ENCODE measurements around the gene CIC. TPM values are rescaled to one million over a fixed set of nuclear protein-coding genes. Genes with fewer than 3 reads are reported as not detected.
A peak's percentile ranks its signal among the peaks of the same experiment; 100 is the strongest.

The CIC gene
- total and polyA plus RNA-seq, 10 of the 15 experiments (the other 5 are each of a cell fraction or from before 2014, with no cell fraction given): 0.18 to 50.6 (median 7.1) TPM

GRCh38 chr19:42326969-42327368 is 57.9 kb downstream of the CIC start:
- H3K27ac ChIP-seq (ENCODE audit: control insufficient read depth, insufficient read depth): no peak overlapping the region
- no peak overlapping the region for H2AFZ ChIP-seq (ENCODE audit: control insufficient read depth, low read depth, low read length)
- H3K4me1 ChIP-seq (ENCODE audit: control insufficient read depth, insufficient read depth, low read length): peaks cover 7% of the 10 kb centered on the region
- no peak overlapping the region for H3K9ac ChIP-seq (ENCODE audit: control insufficient read depth, insufficient read depth, low read length)
- peaks cover 3 to 4% of the 10 kb centered on the region in 2 experiments; a peak in 2 of 4 replicates for H3K27me3 ChIP-seq (replicated peaks in 1 of 2; ENCODE audit: control insufficient read depth in 2 of 2, insufficient read depth in 2 of 2, low read length in 1 of 2)
- peak overlapping the region; percentile 93; the same call in 1 of the 2 replicates for H3K4me3 ChIP-seq
- ChIA-PET SMC1A (ENCODE audit: uncharacterized antibody, unreplicated experiment) (interaction anchor here (1.5 kb wide), 1 partner anchor 32 kb away, joined by 3 read pairs; no protein-coding TSS in a partner anchor), RAD21 (ENCODE audit: unreplicated experiment) (no interaction called here), CTCF (interaction anchor here (0.7 to 2.9 kb wide), 4 partner anchors 14 to 203 kb away, joined by 3 to 11 read pairs (median 5); no protein-coding TSS in a partner anchor), POLR2A (interaction anchor here (1.0 kb wide), 1 partner anchor 251 kb away, joined by 3 read pairs; the partner anchor contains the start of gene ZNF574)
- no peaks in the 10 kb centered on the region for H4K20me1 ChIP-seq (ENCODE audit: control insufficient read depth, insufficient read depth)
- H3K36me3 ChIP-seq (ENCODE audit: control insufficient read depth in 2 of 2, insufficient read depth in 2 of 2, low read length in 1 of 2): no peaks in the 10 kb centered on the region
- peaks cover 13% of the 10 kb centered on the region for H3K79me2 ChIP-seq (ENCODE audit: control insufficient read depth, insufficient read depth, low read length)
- DNase-seq (ENCODE audit: low read depth, low spot score) (no peak), ATAC-seq (no peak), FAIRE-seq (no peak)
- H3K9me3 ChIP-seq (replicated peaks; ENCODE audit: control insufficient read depth, insufficient read depth, low read length): no peaks in the 10 kb centered on the region
- in situ Hi-C loops (cut with MboI): no loop called here
- TF ChIP-seq RB1 (IDR thresholded peaks at IDR 0.05; ENCODE audit: borderline replicate concordance): no peak
- no TSS peak for BruUV-seq (replicated peaks)
- intact Hi-C loops (cut with micrococcal nuclease; ENCODE audit: unreplicated experiment): loop anchor here (5.0 to 10.0 kb wide), 2 partner anchors 95 to 222 kb away; no protein-coding TSS in a partner anchor
- peak overlapping the region; percentile 91 for H3K4me2 ChIP-seq (ENCODE audit: control insufficient read depth, insufficient read depth)

GRCh38 chr19:42327381-42327780 is 58.3 kb downstream of the CIC start:
- no peak for TF ChIP-seq RELA (IDR thresholded peaks at IDR 0.05; ENCODE audit: borderline replicate concordance, partially characterized antibody)
- TF ChIP-seq GABPA (IDR thresholded peaks at IDR 0.05; ENCODE audit: low read depth): no peak
- TF ChIP-seq CREB1 (IDR thresholded peaks at IDR 0.05; ENCODE audit: low read depth): no peak
- no peak for TF ChIP-seq SPI1 (IDR thresholded peaks at IDR 0.05; ENCODE audit: borderline replicate concordance, insufficient read depth, low read depth, low read length)
- no peak for TF ChIP-seq SKIL (IDR thresholded peaks at IDR 0.05; ENCODE audit: low read depth, poor library complexity, severe bottlenecking)
- no peak for TF ChIP-seq NBN (IDR thresholded peaks at IDR 0.05)
- TF ChIP-seq POLR2AphosphoS5 (IDR thresholded peaks at IDR 0.05; ENCODE audit: low read length): no peak
- no peak for TF ChIP-seq PBX3 (IDR thresholded peaks at IDR 0.05; ENCODE audit: insufficient replicate concordance, low read depth, low read length)
- TF ChIP-seq CBX5 (IDR thresholded peaks at IDR 0.05; ENCODE audit: low read depth): no peak
- TF ChIP-seq EED (IDR thresholded peaks at IDR 0.05; ENCODE audit: low read depth): no peak
- no peak for TF ChIP-seq JUND (IDR thresholded peaks at IDR 0.05; ENCODE audit: low read depth, low read length)
- TF ChIP-seq TCF7 (IDR thresholded peaks at IDR 0.05; ENCODE audit: borderline replicate concordance): no peak
- TF ChIP-seq RCOR1 (conservative IDR thresholded peaks at IDR 0.05; ENCODE audit: low read depth, low read length): no peak
- no peak for DNase-seq (ENCODE audit: low read depth, low spot score)
- Histone ChIP-seq H3K9me3 (replicated peaks; ENCODE audit: control insufficient read depth, insufficient read depth, low read length) (no peaks in the 10 kb centered on the region), H2AFZ (ENCODE audit: control insufficient read depth, low read depth, low read length) (no peak overlapping the region), H3K4me1 (ENCODE audit: control insufficient read depth, insufficient read depth, low read length) (peaks cover 7% of the 10 kb centered on the region), H3K27me3 (replicated peaks in 1 of 2; ENCODE audit: control insufficient read depth in 2 of 2, insufficient read depth in 2 of 2, low read length in 1 of 2) (peaks cover 3 to 4% of the 10 kb centered on the region in 2 experiments; a peak in 2 of 4 replicates), H3K27ac (ENCODE audit: control insufficient read depth, insufficient read depth) (no peak overlapping the region), H3K4me3 (0 out of 2 replicates have a peak overlapping the region, but pooled peaks have one; percentile 93), H3K9ac (ENCODE audit: control insufficient read depth, insufficient read depth, low read length) (no peak overlapping the region), H3K79me2 (ENCODE audit: control insufficient read depth, insufficient read depth, low read length) (peaks cover 13% of the 10 kb centered on the region), H3K36me3 (ENCODE audit: control insufficient read depth in 2 of 2, insufficient read depth in 2 of 2, low read length in 1 of 2) (no peaks in the 10 kb centered on the region), H4K20me1 (ENCODE audit: control insufficient read depth, insufficient read depth) (no peaks in the 10 kb centered on the region), H3K4me2 (ENCODE audit: control insufficient read depth, insufficient read depth) (peak overlapping the region; percentile 91)
- no TSS peak for BruUV-seq (replicated peaks)
- ChIA-PET POLR2A (interaction anchor here (1.0 kb wide), 1 partner anchor 251 kb away, joined by 3 read pairs; the partner anchor contains the start of gene ZNF574), SMC1A (ENCODE audit: uncharacterized antibody, unreplicated experiment) (interaction anchor here (0.5 to 1.5 kb wide), 4 partner anchors 10 to 1441 kb away, joined by 3 read pairs; no protein-coding TSS in a partner anchor), CTCF (interaction anchor here (0.7 to 2.9 kb wide), 4 partner anchors 14 to 204 kb away, joined by 3 to 11 read pairs (median 5); no protein-coding TSS in a partner anchor), RAD21 (ENCODE audit: unreplicated experiment) (interaction anchor here (0.9 kb wide), 1 partner anchor 38 kb away, joined by 3 read pairs; no protein-coding TSS in a partner anchor)
- no peak for ATAC-seq
- in situ Hi-C loops (cut with MboI): no loop called here
- 98% methylated on average over 5 of the region's 5 CpGs for WGBS (ENCODE audit: insufficient coverage, insufficient replicate concordance, low lambda C conversion rate, missing lambda C conversion rate)
- intact Hi-C loops (cut with micrococcal nuclease; ENCODE audit: unreplicated experiment): loop anchor here (5.0 to 10.0 kb wide), 2 partner anchors 95 to 223 kb away; no protein-coding TSS in a partner anchor
- FAIRE-seq: no peak

All from GM12878 (cell line).